ENCODE measurements around the gene DNER.

DNER gene

GRCh38 chr2:229661478-229661877, 52.9 kb downstream of the DNER start:
- Histone ChIP-seq H3K36me3 (ENCODE audit: insufficient read depth) (no peaks in the 10 kb centered on the region), H3K4me1 (ENCODE audit: low read depth, poor library complexity, severe bottlenecking) (no peaks in the 10 kb centered on the region), H3K27me3 (ENCODE audit: insufficient read depth, low read depth) (no peaks in the 10 kb centered on the region), H4K20me1 (ENCODE audit: insufficient read depth) (no peaks in the 10 kb centered on the region), H2AFZ (ENCODE audit: low read depth) (no peak overlapping the region), H3K4me3 (IDR thresholded peaks at IDR 0.05; ENCODE audit: insufficient read depth, low read depth, low read length) (no peak overlapping the region), H3K4me2 (no peak overlapping the region), H3K79me2 (ENCODE audit: insufficient read depth, low read depth) (no peaks in the 10 kb centered on the region), H3K9ac (no peak overlapping the region), H3K27ac (no peak overlapping the region)
- TF ChIP-seq CTCF (conservative IDR thresholded peaks at IDR 0.05; ENCODE audit: low read depth, low read length) = no peak

DNA sequence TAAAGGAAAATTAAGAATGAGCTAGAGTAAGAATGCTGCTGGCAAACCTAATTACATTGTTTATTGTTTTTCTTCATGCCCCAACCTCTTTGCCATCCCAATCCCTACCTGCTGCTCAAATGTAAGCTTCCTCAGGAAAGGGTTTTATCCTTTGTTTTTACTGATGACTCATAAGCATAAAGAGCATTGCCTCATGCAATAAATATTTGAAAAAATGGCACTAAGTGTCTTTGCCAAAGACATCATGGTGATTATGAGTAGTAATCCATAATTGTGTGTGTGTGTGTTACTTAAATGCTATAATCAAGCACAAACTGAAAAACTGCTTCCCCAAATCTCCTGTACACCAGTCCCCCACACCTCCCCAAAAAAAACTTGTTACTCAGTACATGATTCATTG, 53.4 kb downstream of the DNER start:
- H2AFZ ChIP-seq (ENCODE audit: low read depth) = no peak overlapping the region
- no peaks in the 10 kb centered on the region for H3K27me3 ChIP-seq (ENCODE audit: insufficient read depth, low read depth)
- no peak for TF ChIP-seq CTCF (conservative IDR thresholded peaks at IDR 0.05; ENCODE audit: low read depth, low read length)
- H3K79me2 ChIP-seq (ENCODE audit: insufficient read depth, low read depth) = no peaks in the 10 kb centered on the region
- no peak overlapping the region for H3K4me3 ChIP-seq (IDR thresholded peaks at IDR 0.05; ENCODE audit: insufficient read depth, low read depth, low read length)
- H3K36me3 ChIP-seq (ENCODE audit: insufficient read depth) = no peaks in the 10 kb centered on the region
- no peak overlapping the region for H3K27ac ChIP-seq
- no peak overlapping the region for H3K9ac ChIP-seq
- no peaks in the 10 kb centered on the region for H4K20me1 ChIP-seq (ENCODE audit: insufficient read depth)
- H3K4me1 ChIP-seq (ENCODE audit: low read depth, poor library complexity, severe bottlenecking) = no peaks in the 10 kb centered on the region
- H3K4me2 ChIP-seq = no peak overlapping the region

GRCh38 chr2:229660391-229660790, 54.0 kb downstream of the DNER start:
- H3K79me2 ChIP-seq (ENCODE audit: insufficient read depth, low read depth) = no peaks in the 10 kb centered on the region
- no peak overlapping the region for H3K9ac ChIP-seq
- no peak for TF ChIP-seq CTCF (conservative IDR thresholded peaks at IDR 0.05; ENCODE audit: low read depth, low read length)
- no peak overlapping the region for H3K27ac ChIP-seq
- no peak overlapping the region for H3K4me2 ChIP-seq
- no peaks in the 10 kb centered on the region for H3K27me3 ChIP-seq (ENCODE audit: insufficient read depth, low read depth)
- H3K4me1 ChIP-seq (ENCODE audit: low read depth, poor library complexity, severe bottlenecking) = no peaks in the 10 kb centered on the region
- H2AFZ ChIP-seq (ENCODE audit: low read depth) = no peak overlapping the region
- no peak overlapping the region for H3K4me3 ChIP-seq (IDR thresholded peaks at IDR 0.05; ENCODE audit: insufficient read depth, low read depth, low read length)
- H3K36me3 ChIP-seq (ENCODE audit: insufficient read depth) = no peaks in the 10 kb centered on the region
- no peaks in the 10 kb centered on the region for H4K20me1 ChIP-seq (ENCODE audit: insufficient read depth)

- H3K4me1 ChIP-seq (ENCODE audit: low read depth, poor library complexity, severe bottlenecking) = no peaks in the 10 kb centered on the region
- no peak overlapping the region for H3K4me3 ChIP-seq (IDR thresholded peaks at IDR 0.05; ENCODE audit: insufficient read depth, low read depth, low read length)
- no peak overlapping the region for H2AFZ ChIP-seq (ENCODE audit: low read depth)
- H3K4me2 ChIP-seq = no peak overlapping the region
- no peaks in the 10 kb centered on the region for H4K20me1 ChIP-seq (ENCODE audit: insufficient read depth)
- no peak overlapping the region for H3K27ac ChIP-seq
- no peaks in the 10 kb centered on the region for H3K79me2 ChIP-seq (ENCODE audit: insufficient read depth, low read depth)
- no peaks in the 10 kb centered on the region for H3K36me3 ChIP-seq (ENCODE audit: insufficient read depth)
- H3K9ac ChIP-seq = no peak overlapping the region
- TF ChIP-seq CTCF (conservative IDR thresholded peaks at IDR 0.05; ENCODE audit: low read depth, low read length) = no peak
- no peaks in the 10 kb centered on the region for H3K27me3 ChIP-seq (ENCODE audit: insufficient read depth, low read depth)
Measured at GRCh38 chr2:229658004-229658403, 56.4 kb downstream of the DNER start.

DNA sequence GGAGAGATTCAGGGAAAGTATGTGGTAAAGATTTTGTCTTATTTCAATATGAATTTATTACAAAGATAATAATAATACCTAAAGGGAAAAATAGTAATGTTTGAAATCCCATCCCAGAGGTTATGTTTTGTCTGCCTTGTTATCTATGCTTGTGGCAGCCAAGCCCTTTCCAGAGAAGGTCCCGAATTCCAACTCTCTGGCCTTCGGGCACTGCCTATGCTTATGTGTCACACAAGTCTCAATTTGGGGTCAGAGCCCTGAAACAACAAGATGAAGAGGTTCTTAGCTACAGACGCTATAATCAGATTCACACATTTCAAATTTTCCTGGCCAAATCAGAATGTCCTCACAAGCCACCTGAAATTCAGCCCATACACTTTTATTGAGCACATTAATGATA, 59.9 kb downstream of the DNER start:
- H3K4me3 ChIP-seq (IDR thresholded peaks at IDR 0.05; ENCODE audit: insufficient read depth, low read depth, low read length) = no peak overlapping the region
- no peaks in the 10 kb centered on the region for H3K36me3 ChIP-seq (ENCODE audit: insufficient read depth)
- no peaks in the 10 kb centered on the region for H3K79me2 ChIP-seq (ENCODE audit: insufficient read depth, low read depth)
- H2AFZ ChIP-seq (ENCODE audit: low read depth) = no peak overlapping the region
- no peak overlapping the region for H3K4me2 ChIP-seq
- no peaks in the 10 kb centered on the region for H3K27me3 ChIP-seq (ENCODE audit: insufficient read depth, low read depth)
- H3K27ac ChIP-seq = no peak overlapping the region
- H3K9ac ChIP-seq = no peak overlapping the region
- H4K20me1 ChIP-seq (ENCODE audit: insufficient read depth) = no peaks in the 10 kb centered on the region
- TF ChIP-seq CTCF (conservative IDR thresholded peaks at IDR 0.05; ENCODE audit: low read depth, low read length) = no peak
- H3K4me1 ChIP-seq (ENCODE audit: low read depth, poor library complexity, severe bottlenecking) = no peaks in the 10 kb centered on the region
